ENCODE results near the gene PET117.
"Not testable (repeated sequence)": the region's sequence is repeated elsewhere in the genome, so short reads cannot be mapped to it uniquely, and the experiment has no call there.

Gene PET117

GRCh38 chr20:18165553-18165952, 27.9 kb downstream of the PET117 start:
- DNase-seq = no peak

GRCh38 chr20:18166241-18166881, 28.7 kb downstream of the PET117 start:
- DNase-seq = no peak

- no peak for DNase-seq
Observed at GRCh38 chr20:18166950-18167349, 29.3 kb downstream of the PET117 start.

- DNase-seq = no peak
Observed at GRCh38 chr20:18172379-18172778, 34.7 kb downstream of the PET117 start.

GRCh38 chr20:18174906-18175683, 37.4 kb downstream of the PET117 start:
- no peak for DNase-seq

- no peak for DNase-seq
Observed at GRCh38 chr20:18176318-18176785, 38.7 kb downstream of the PET117 start.

- DNase-seq = not testable (repeated sequence)
Observed at GRCh38 chr20:18180366-18180765, 42.7 kb downstream of the PET117 start.

GRCh38 chr20:18180815-18181214, 43.2 kb downstream of the PET117 start:
- no peak for DNase-seq

- no peak for DNase-seq
Observed at GRCh38 chr20:18187020-18187419, 49.4 kb downstream of the PET117 start.

- no peak for DNase-seq
Observed at GRCh38 chr20:18188434-18188833, 50.8 kb downstream of the PET117 start.

GRCh38 chr20:18190338-18191233, 52.9 kb downstream of the PET117 start:
- DNase-seq = no peak

- no peak for DNase-seq
Observed at GRCh38 chr20:18191306-18191705, 53.6 kb downstream of the PET117 start.
